Kasumi-1 (cell line): ENCODE results near the gene NFIA.
"Not testable (repeated sequence)": the region's sequence is repeated elsewhere in the genome, so short reads cannot be mapped to it uniquely, and the experiment has no call there.

ENCODE experiments used
- DNase-seq, 2 experiments: peaks; one replicate each; lab custom pipeline; 2025; lab: John Stamatoyannopoulos, UW

The NFIA gene

GRCh38 chr1:61273167-61273705 is 190.9 kb downstream of the NFIA start:
- no peak for DNase-seq

DNA sequence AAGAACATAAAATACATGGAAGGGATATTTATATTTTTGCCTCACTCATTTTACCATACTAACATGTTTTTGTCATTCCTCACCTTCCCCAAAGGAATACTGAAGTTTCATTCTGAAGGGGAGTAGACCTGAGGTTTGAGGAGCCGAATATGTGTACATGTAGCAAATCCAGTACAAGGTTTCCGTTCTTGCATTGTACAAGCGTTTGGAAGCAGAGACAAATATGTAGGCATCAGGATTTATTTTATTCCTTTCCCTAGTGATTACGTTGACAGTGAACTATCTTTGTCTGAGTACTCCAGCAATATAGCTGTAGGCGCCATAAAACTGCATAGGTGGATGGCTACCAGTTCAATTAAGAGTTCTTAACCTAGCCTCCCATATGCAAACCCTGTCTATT is 191.5 kb downstream of the NFIA start:
- DNase-seq: no peak

DNA sequence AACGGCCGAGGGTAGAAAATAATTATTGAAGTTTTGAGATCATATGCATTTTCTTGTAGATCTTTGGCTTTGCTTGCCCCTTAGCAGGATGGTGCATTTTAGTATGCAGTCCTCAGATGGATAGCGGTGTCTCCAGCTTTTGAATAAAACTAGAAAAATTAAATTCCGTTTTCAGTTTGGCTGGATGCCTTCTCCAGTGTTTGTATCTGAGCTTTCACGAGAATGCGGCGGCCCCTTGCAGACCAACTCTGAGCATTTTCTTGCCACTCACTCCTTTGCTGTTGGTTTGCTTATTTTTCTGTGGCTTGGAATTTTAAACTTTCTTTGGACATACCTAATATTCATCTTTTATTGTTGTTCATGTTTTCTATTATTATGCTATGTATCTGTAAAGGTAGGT is 192.6 kb downstream of the NFIA start:
- DNase-seq: no peak

GRCh38 chr1:61276246-61276645 is 193.9 kb downstream of the NFIA start:
- DNase-seq: no peak

DNA sequence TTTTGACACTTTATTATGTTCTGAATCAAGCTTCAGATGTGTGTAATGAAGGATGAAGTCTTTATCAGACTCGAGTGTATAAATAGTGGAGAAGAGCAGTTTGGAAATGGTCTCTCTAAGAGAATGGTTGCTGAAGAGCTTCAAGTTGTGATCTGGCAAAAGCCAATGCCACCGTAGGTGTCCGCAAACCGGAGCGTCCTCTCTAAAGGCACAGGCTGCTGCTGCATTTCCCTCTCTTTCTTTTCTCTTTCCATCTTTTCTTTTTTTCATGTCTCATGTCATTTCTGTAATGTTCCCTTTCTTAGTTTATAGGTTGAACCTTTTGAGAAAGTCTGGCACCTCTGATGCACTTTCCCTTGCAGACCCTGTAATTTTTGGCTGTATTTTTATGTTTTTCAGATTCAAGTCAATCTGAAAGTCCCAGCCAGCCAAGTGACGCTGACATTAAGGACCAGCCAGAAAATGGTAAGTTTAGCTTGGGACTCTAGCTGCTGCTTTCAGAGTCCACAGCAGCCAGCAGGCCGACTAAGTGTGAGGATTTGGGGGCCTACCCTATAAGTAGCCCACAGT is 194.8 kb downstream of the NFIA start:
- no peak for DNase-seq

GRCh38 chr1:61278503-61278902 is 196.1 kb downstream of the NFIA start:
- not testable (repeated sequence) for DNase-seq

- DNase-seq: no peak
Observed at GRCh38 chr1:61278966-61279365, 196.6 kb downstream of the NFIA start.

GRCh38 chr1:61279570-61279969 is 197.2 kb downstream of the NFIA start:
- DNase-seq: no peak

GRCh38 chr1:61280452-61280851 is 198.1 kb downstream of the NFIA start:
- no peak for DNase-seq

GRCh38 chr1:61282387-61282786 is 200.0 kb downstream of the NFIA start:
- DNase-seq: no peak

GRCh38 chr1:61284248-61284854 is 202.0 kb downstream of the NFIA start:
- no peak for DNase-seq

DNA sequence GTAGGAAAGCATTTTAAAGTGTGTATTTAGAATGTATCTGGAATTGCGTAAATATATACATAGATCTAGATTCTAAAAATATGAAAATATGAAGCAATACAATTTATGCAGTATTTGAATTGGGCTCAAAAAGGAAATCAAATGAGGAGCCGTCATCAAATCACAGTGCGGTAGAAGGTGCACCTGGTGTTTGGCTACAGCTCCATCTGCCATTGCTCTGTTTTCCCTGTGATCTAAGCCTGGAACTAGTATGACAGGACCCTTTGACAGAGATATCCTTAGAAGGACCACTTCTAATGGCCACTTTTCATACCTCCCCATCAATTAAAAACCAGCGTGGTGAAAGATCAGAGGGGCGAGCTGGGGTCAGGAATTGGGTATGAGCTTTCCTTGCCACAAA is 202.6 kb downstream of the NFIA start:
- no peak for DNase-seq

DNA sequence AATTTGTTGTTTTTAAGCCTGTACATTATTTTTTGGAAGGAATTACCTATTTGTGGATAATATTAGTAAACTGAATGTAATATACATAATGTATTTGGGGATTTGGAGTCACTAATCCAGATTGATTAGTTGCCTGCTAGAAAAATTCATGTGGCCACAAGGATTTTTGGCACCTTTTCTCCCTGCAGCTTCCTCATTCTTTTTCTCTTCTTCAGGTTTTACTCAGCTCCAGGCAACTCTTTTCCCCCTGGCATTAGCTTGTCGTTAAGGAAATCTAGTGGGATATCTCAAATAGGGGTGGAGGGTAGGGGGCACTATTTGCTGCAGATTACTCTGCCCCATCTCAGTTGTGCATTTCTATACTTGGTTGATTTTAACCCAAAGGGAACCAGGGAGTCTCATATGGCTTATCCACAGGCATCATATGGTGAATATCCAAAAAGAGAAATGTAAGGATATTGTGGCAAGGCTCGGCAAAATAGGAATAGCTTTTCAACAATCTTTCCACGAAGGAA is 203.1 kb downstream of the NFIA start:
- DNase-seq: no peak

GRCh38 chr1:61287014-61287413 is 204.7 kb downstream of the NFIA start:
- DNase-seq: no peak

GRCh38 chr1:61287734-61288133 is 205.4 kb downstream of the NFIA start:
- no peak for DNase-seq

DNA sequence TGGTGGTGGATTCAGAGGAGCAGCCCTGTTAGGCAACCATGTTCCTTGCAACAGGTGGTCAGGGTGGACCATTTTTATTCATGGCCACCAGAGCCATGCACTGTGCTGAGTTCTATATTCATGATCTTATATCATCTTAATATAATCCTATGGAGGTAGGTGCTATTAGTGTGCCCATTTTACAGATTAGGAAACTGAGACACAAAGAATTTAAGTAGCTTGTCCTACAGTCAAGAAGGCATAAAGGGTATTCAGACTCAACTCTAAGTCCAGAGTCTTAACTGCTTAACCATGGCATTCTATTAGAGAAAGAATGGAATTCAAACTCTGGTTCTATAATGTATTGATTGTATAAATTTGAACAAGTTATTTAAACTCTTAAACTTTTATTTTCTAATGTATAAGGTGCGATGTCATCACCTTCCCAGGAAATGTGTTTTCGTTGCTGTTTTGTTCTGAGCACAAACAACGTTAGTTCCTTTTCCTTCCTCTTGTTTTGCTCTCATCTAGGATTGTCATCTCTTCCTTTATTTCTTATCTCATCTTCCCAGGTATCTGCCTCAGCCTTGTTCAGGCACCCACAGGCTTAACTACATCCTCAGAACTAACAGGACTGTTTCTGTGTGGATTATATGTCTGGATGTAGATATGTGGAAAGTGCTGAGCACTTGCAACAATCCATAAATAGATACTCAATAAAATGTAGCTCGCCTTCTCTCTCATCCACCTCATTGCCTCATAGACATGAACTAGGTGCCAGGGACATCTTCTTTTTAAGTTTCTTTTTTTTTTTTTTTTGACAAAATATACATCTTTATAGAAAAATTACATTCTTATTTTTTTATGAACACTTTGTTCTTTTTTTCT is 207.1 kb downstream of the NFIA start:
- DNase-seq: no peak

DNA sequence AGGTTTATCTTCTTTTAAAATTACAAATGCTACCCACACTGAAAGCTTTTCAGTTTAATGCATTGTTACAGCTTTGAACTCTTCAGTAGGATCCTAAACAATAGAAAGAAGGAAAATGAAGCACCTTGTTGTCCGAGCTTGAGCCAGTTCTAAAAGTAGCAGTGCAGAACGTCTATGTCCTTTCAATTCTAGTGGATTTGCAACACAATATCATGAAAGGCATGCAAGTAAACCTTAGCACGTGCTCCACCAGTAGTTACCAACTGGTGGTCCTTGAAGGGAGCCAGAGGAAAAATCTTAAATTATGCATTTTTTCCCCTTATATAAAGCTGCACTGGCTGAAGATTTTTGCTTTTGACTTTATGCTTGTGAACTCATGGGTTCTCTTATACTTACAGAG is 208.2 kb downstream of the NFIA start:
- no peak for DNase-seq

DNA sequence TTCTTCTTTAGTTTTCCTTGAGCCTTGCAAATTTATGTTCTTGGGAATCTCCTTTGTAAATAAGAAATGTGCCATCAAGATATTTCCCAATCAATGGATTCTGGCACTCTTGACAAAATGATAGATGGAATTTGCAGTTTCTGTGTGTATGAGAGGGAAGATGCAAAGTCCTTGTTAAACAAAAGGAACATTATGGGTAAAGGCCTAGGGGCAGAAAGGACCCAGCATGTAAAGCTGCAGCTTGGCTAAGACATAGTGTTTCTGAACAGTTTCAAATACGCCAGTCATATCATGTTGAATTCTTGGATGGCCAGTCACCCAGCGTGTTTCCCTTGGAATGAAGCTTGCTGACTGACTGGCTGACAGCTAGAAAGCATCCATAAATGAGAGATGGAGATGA is 210.8 kb downstream of the NFIA start:
- no peak for DNase-seq

GRCh38 chr1:61293986-61294504 is 211.7 kb downstream of the NFIA start:
- no peak for DNase-seq

GRCh38 chr1:61294930-61295329 is 212.6 kb downstream of the NFIA start:
- DNase-seq: no peak

GRCh38 chr1:61295818-61296537 is 213.6 kb downstream of the NFIA start:
- DNase-seq: no peak

DNA sequence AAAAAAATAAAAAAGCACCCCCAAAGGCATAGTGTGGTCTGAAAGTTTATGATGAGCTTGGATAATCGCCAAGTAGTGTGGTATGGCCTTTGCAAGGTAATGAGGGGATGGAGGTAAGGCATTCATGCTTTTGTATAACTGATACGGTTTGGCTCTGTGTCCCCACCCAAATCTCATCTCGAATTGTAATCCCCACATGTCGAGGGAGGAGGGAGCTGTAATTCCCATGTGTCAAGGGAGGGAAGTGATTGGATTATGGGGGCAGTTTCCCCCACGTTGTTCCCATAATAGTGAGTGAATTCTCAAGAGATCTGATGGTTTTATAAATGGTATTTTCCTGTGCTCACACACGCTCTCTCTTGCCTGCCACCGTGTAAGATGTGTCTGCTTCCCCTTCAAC is 215.5 kb downstream of the NFIA start:
- no peak for DNase-seq
